HEK293 (cell line): ENCODE results near the gene HOXA3.

ENCODE experiments used
- CTCF ChIA-PET: fragments of 350-600 bp; formaldehyde crosslinking; extraction: SDS; loops from one replicate; lab custom pipeline; 2021; ENCODE audit warnings: antibody characterized with exemption; lab: Yijun Ruan, JAX
- POLR2A ChIA-PET: fragments of 300-600 bp; formaldehyde crosslinking; extraction: SDS; loops from one replicate; lab custom pipeline; 2020; ENCODE audit warnings: antibody characterized with exemption, inconsistent platforms; lab: Yijun Ruan, JAX
- H3K27ac ChIP-seq: fragments of 200-500 bp; sonication (Bioruptor generic); 2 replicates; pipeline ENCODE4 v1.5.1; 2014; ENCODE audit warnings: low read depth, low read length, control low read depth, inconsistent platforms; ENCODE audit errors: extremely low read depth
- H3K36me3 ChIP-seq, 2 experiments: fragments of 200-500 bp in 1 of 2; sonication (Bioruptor generic) in 1 of 2; 1 replicate in 1 of 2; 2 replicates in 1 of 2; pipeline ENCODE4 v1.5.1; 2014 to 2017; ENCODE audit warnings: inconsistent platforms in 2 of 2, low read length in 2 of 2; ENCODE audit not compliant: control insufficient read depth in 2 of 2, insufficient read depth in 1 of 2
- H3K4me1 ChIP-seq: fragments of 200-500 bp; sonication (Bioruptor generic); 2 replicates; pipeline ENCODE4 v1.5.1; 2014; ENCODE audit warnings: mild to moderate bottlenecking, low read length, inconsistent platforms; ENCODE audit not compliant: control insufficient read depth, insufficient read depth
- H3K4me3 ChIP-seq: 2 replicates; pipeline ENCODE4 v1.5.1; 2011; ENCODE audit warnings: low read depth, mild to moderate bottlenecking, control low read depth, low read length, moderate library complexity
- H3K9me3 ChIP-seq: fragments of 200-500 bp; sonication (Bioruptor generic); 2 replicates; pipeline ENCODE4 v1.5.1; 2014; ENCODE audit warnings: low read depth, low read length, inconsistent platforms; ENCODE audit not compliant: control insufficient read depth, insufficient read depth
- KLF9 ChIP-seq: fragments of 450-650 bp; formaldehyde crosslinking; IDR thresholded peaks from 2 replicates; pipeline ENCODE4 v1.5.1; 2016; ENCODE audit warnings: missing biosample characterization, missing genetic modification characterization, low read depth
- REPIN1 ChIP-seq: fragments of 450-650 bp; formaldehyde crosslinking; IDR thresholded peaks from 2 replicates; pipeline ENCODE4 v1.5.1; 2017; ENCODE audit warnings: missing biosample characterization, missing genetic modification characterization, low read depth
- SP2 ChIP-seq: fragments of 450-650 bp; formaldehyde crosslinking; IDR thresholded peaks from 2 replicates; pipeline ENCODE4 v1.5.1; 2016; ENCODE audit warnings: missing biosample characterization, missing genetic modification characterization
- SP3 ChIP-seq: fragments of 450-650 bp; formaldehyde crosslinking; IDR thresholded peaks from 2 replicates; pipeline ENCODE4 v1.5.1; 2016; ENCODE audit warnings: missing biosample characterization, missing genetic modification characterization
- YY2 ChIP-seq: fragments of 450-650 bp; formaldehyde crosslinking; IDR thresholded peaks from 2 replicates; pipeline ENCODE4 v1.5.1; 2016; ENCODE audit warnings: missing biosample characterization, missing genetic modification characterization
- ZFP3 ChIP-seq: fragments of 450-650 bp; formaldehyde crosslinking; IDR thresholded peaks from 2 replicates; pipeline ENCODE4 v1.5.1; 2016; ENCODE audit warnings: low read depth, missing biosample characterization, missing genetic modification characterization
- ZNF10 ChIP-seq: fragments of 450-650 bp; formaldehyde crosslinking; IDR thresholded peaks from 2 replicates; pipeline ENCODE4 v1.5.1; 2017; ENCODE audit warnings: missing biosample characterization, missing genetic modification characterization
- ZNF114 ChIP-seq: fragments of 450-650 bp; formaldehyde crosslinking; IDR thresholded peaks from 2 replicates; pipeline ENCODE4 v1.5.0; 2017; ENCODE audit warnings: missing biosample characterization, missing genetic modification characterization
- ZNF214 ChIP-seq: fragments of 450-650 bp; formaldehyde crosslinking; IDR thresholded peaks from 2 replicates; pipeline ENCODE4 v1.5.1; 2017; ENCODE audit warnings: missing biosample characterization, mild to moderate bottlenecking, missing genetic modification characterization, borderline replicate concordance
- ZNF248 ChIP-seq: fragments of 450-650 bp; formaldehyde crosslinking; IDR thresholded peaks from 2 replicates; pipeline ENCODE4 v1.5.1; 2017; ENCODE audit warnings: missing biosample characterization, missing genetic modification characterization
- ZNF426 ChIP-seq: fragments of 450-650 bp; formaldehyde crosslinking; IDR thresholded peaks from 2 replicates; pipeline ENCODE4 v1.5.1; 2017; ENCODE audit warnings: missing biosample characterization, missing genetic modification characterization, mild to moderate bottlenecking, inconsistent platforms, moderate library complexity
- ZNF48 ChIP-seq: fragments of 450-650 bp; formaldehyde crosslinking; IDR thresholded peaks from 2 replicates; pipeline ENCODE4 v1.5.1; 2016; ENCODE audit warnings: missing biosample characterization, missing genetic modification characterization
- ZNF560 ChIP-seq: fragments of 450-650 bp; formaldehyde crosslinking; IDR thresholded peaks from 2 replicates; pipeline ENCODE4 v1.5.1; 2017; ENCODE audit warnings: missing biosample characterization, missing genetic modification characterization, borderline replicate concordance
- ZNF701 ChIP-seq: fragments of 450-650 bp; formaldehyde crosslinking; IDR thresholded peaks from 2 replicates; pipeline ENCODE4 v1.5.1; 2016; ENCODE audit warnings: missing biosample characterization, missing genetic modification characterization
- ZNF785 ChIP-seq: fragments of 450-650 bp; formaldehyde crosslinking; IDR thresholded peaks from 2 replicates; pipeline ENCODE4 v1.5.1; 2016; ENCODE audit warnings: missing biosample characterization, missing genetic modification characterization
- ZSCAN23 ChIP-seq: fragments of 450-650 bp; formaldehyde crosslinking; IDR thresholded peaks from 2 replicates; pipeline ENCODE4 v1.5.1; 2016; ENCODE audit warnings: missing biosample characterization, missing genetic modification characterization
- TF ChIP-seq, protein P1 (sequence below): fragments of 450-650 bp; formaldehyde crosslinking; IDR thresholded peaks from 2 replicates; pipeline ENCODE4 v1.5.1; 2017; ENCODE audit warnings: missing biosample characterization, mild to moderate bottlenecking, missing genetic modification characterization, moderate library complexity
- TF ChIP-seq, protein P2 (sequence below): fragments of 450-650 bp; formaldehyde crosslinking; IDR thresholded peaks from 2 replicates; pipeline ENCODE4 v1.5.1; 2016; ENCODE audit warnings: missing biosample characterization, missing genetic modification characterization
- TF ChIP-seq, protein P3 (sequence below): fragments of 450-650 bp; formaldehyde crosslinking; IDR thresholded peaks from 2 replicates; pipeline ENCODE4 v1.5.1; 2016; ENCODE audit warnings: missing biosample characterization, missing genetic modification characterization
- TF ChIP-seq, protein P4 (sequence below): fragments of 450-650 bp; formaldehyde crosslinking; IDR thresholded peaks from 2 replicates; pipeline ENCODE4 v1.5.1; 2016; ENCODE audit warnings: missing biosample characterization, missing genetic modification characterization
- TF ChIP-seq, protein P5 (sequence below): fragments of 450-650 bp; formaldehyde crosslinking; IDR thresholded peaks from 2 replicates; pipeline ENCODE4 v1.5.1; 2017; ENCODE audit warnings: missing biosample characterization, missing genetic modification characterization

Gene HOXA3

DNA sequence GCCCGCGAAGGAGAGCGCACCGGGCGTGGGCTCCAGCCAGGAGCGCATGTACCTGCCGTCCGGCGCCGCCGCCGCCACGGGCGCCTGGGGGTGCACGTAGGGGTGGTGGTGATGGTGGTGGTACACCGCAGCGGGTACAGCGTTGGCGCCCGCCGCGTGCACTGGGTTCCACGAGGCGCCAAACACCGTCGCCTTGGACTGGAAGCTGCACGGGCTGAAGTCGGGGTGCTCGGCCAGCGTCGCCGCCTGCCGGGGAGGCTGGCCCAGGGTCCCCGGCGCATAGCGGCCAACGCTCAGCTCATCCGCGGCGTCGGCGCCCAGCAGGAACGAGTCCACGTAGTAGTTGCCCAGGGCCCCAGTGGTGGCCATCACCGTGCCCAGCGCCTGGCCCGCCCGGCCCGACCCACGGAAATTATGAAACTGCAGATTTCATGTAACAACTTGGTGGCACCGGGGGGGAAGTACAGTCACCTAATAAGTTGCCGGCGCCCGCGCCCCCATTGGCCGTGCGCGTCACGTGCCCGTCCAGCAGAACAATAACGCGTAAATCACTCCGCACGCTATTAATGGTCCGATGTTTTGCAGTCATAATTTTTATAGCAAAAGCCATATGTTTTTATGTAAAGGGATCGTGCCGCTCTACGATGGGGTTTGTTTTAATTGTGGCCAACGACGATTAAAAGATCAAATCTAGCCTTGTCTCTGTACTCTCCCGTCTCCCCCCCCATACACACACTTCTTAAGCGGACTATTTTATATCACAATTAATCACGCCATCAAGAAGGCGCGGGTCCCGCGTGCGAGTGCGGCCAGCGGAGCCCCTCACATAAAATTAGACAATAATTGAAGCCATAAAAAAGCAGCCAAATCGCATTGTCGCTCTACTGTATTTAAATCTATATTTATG lies 13.0 kb upstream of the HOXA3 start, which contains the start of gene HOXA9 (continued):
- TF ChIP-seq, protein P1, sequence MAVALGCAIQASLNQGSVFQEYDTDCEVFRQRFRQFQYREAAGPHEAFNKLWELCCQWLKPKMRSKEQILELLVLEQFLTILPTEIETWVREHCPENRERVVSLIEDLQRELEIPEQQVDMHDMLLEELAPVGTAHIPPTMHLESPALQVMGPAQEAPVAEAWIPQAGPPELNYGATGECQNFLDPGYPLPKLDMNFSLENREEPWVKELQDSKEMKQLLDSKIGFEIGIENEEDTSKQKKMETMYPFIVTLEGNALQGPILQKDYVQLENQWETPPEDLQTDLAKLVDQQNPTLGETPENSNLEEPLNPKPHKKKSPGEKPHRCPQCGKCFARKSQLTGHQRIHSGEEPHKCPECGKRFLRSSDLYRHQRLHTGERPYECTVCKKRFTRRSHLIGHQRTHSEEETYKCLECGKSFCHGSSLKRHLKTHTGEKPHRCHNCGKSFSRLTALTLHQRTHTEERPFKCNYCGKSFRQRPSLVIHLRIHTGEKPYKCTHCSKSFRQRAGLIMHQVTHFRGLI, result peak; percentile 83
- peak; percentile 80 for TF ChIP-seq ZSCAN23
- TF ChIP-seq ZNF785 (tag by site-specific recombination), result no peak
- no peak for TF ChIP-seq ZNF214 (tag by site-specific recombination)
- no peak for TF ChIP-seq ZNF248
- TF ChIP-seq ZNF560 (tag by site-specific recombination), result no peak
- TF ChIP-seq, protein P2, sequence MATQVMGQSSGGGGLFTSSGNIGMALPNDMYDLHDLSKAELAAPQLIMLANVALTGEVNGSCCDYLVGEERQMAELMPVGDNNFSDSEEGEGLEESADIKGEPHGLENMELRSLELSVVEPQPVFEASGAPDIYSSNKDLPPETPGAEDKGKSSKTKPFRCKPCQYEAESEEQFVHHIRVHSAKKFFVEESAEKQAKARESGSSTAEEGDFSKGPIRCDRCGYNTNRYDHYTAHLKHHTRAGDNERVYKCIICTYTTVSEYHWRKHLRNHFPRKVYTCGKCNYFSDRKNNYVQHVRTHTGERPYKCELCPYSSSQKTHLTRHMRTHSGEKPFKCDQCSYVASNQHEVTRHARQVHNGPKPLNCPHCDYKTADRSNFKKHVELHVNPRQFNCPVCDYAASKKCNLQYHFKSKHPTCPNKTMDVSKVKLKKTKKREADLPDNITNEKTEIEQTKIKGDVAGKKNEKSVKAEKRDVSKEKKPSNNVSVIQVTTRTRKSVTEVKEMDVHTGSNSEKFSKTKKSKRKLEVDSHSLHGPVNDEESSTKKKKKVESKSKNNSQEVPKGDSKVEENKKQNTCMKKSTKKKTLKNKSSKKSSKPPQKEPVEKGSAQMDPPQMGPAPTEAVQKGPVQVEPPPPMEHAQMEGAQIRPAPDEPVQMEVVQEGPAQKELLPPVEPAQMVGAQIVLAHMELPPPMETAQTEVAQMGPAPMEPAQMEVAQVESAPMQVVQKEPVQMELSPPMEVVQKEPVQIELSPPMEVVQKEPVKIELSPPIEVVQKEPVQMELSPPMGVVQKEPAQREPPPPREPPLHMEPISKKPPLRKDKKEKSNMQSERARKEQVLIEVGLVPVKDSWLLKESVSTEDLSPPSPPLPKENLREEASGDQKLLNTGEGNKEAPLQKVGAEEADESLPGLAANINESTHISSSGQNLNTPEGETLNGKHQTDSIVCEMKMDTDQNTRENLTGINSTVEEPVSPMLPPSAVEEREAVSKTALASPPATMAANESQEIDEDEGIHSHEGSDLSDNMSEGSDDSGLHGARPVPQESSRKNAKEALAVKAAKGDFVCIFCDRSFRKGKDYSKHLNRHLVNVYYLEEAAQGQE (tag by site-specific recombination), result no peak; the same call in 1 of the 2 replicates
- TF ChIP-seq REPIN1 (tag by site-specific recombination), result no peak
- TF ChIP-seq, protein P3, sequence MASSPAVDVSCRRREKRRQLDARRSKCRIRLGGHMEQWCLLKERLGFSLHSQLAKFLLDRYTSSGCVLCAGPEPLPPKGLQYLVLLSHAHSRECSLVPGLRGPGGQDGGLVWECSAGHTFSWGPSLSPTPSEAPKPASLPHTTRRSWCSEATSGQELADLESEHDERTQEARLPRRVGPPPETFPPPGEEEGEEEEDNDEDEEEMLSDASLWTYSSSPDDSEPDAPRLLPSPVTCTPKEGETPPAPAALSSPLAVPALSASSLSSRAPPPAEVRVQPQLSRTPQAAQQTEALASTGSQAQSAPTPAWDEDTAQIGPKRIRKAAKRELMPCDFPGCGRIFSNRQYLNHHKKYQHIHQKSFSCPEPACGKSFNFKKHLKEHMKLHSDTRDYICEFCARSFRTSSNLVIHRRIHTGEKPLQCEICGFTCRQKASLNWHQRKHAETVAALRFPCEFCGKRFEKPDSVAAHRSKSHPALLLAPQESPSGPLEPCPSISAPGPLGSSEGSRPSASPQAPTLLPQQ (tag by site-specific recombination), result 0 out of 2 replicates have a peak, but pooled peaks have one; percentile 44
- no peak for TF ChIP-seq ZNF48 (tag by site-specific recombination)
- TF ChIP-seq ZNF701 (tag by site-specific recombination), result no peak
- TF ChIP-seq ZNF426 (tag by site-specific recombination), result peak; percentile 9; the same call in 1 of the 2 replicates
- TF ChIP-seq ZNF10 (tag by site-specific recombination), result peak; percentile 97
- TF ChIP-seq ZNF114 (tag by site-specific recombination), result no peak

DNA sequence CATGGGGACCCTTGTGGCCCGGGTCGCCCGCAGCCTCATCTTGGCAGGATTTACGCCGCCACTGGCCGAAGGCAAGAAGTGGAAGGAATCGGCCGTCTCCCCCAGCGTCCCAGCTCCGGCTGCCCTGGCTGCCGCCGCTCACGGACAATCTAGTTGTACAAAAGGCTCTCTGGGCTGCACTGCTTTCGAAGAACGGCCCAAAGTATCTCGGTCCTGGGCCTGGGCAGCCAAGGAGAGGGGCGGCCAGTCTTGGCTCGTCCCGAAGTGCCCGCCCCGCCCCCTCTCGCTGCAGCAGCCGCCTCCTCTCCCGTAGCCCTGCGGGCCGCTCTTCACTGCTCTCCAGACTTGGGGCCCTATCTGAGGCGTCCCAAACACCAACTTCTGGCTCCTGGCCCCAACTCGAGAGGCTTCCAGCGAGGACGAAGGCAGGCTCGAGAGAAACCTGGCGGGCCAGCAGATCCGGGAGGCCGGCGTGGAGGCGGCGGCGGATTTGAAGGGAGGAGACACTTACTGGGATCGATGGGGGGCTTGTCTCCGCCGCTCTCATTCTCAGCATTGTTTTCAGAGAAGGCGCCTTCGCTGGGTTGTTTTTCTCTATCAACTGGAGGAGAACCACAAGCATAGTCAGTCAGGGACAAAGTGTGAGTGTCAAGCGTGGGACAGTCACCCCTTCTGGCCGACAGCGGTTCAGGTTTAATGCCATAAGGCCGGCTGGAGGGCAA lies 12.1 kb upstream of the HOXA3 start:
- H3K4me1 ChIP-seq, result peaks cover 11% of the 10 kb centered on the region
- TF ChIP-seq, protein P4, sequence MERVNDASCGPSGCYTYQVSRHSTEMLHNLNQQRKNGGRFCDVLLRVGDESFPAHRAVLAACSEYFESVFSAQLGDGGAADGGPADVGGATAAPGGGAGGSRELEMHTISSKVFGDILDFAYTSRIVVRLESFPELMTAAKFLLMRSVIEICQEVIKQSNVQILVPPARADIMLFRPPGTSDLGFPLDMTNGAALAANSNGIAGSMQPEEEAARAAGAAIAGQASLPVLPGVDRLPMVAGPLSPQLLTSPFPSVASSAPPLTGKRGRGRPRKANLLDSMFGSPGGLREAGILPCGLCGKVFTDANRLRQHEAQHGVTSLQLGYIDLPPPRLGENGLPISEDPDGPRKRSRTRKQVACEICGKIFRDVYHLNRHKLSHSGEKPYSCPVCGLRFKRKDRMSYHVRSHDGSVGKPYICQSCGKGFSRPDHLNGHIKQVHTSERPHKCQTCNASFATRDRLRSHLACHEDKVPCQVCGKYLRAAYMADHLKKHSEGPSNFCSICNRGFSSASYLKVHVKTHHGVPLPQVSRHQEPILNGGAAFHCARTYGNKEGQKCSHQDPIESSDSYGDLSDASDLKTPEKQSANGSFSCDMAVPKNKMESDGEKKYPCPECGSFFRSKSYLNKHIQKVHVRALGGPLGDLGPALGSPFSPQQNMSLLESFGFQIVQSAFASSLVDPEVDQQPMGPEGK (tag by site-specific recombination), result 0 out of 2 replicates have a peak, but pooled peaks have one; percentile 8
- TF ChIP-seq, protein P5, sequence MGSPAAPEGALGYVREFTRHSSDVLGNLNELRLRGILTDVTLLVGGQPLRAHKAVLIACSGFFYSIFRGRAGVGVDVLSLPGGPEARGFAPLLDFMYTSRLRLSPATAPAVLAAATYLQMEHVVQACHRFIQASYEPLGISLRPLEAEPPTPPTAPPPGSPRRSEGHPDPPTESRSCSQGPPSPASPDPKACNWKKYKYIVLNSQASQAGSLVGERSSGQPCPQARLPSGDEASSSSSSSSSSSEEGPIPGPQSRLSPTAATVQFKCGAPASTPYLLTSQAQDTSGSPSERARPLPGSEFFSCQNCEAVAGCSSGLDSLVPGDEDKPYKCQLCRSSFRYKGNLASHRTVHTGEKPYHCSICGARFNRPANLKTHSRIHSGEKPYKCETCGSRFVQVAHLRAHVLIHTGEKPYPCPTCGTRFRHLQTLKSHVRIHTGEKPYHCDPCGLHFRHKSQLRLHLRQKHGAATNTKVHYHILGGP (tag by site-specific recombination), result 0 out of 2 replicates have a peak, but pooled peaks have one; percentile 10
- TF ChIP-seq SP3 (tag by site-specific recombination), result peak; percentile 35
- TF ChIP-seq SP2 (tag by site-specific recombination), result peak; percentile 33; the same call in 1 of the 2 replicates
- no peak for TF ChIP-seq YY2 (tag by site-specific recombination)
- TF ChIP-seq KLF9 (tag by site-specific recombination), result peak; percentile 82
- TF ChIP-seq ZFP3 (tag by site-specific recombination), result no peak
- H3K27ac ChIP-seq, result peak overlapping the region; percentile 100
- H3K36me3 ChIP-seq, result peaks cover 18 to 41% of the 10 kb centered on the region in 2 experiments
- H3K4me3 ChIP-seq, result peak overlapping the region; percentile 76
- POLR2A ChIA-PET, result interaction anchor here (1.3 to 4.1 kb wide), 5 partner anchors 9 to 17 kb away, joined by 3 to 42 read pairs (median 11); partner anchors contain the start of genes HOXA10, HOXA3 and HOXA6
- CTCF ChIA-PET, result interaction anchor here (0.6 to 1.0 kb wide), 2 partner anchors 14 to 21 kb away, joined by 3 read pairs; no protein-coding TSS in a partner anchor
- H3K9me3 ChIP-seq, result no peaks in the 10 kb centered on the region
